Prostate gland (tissue), 2 donors: ENCODE measurements around the gene TRPV3. TPM values are rescaled to one million over a fixed set of nuclear protein-coding genes. Genes with fewer than 3 reads are reported as not detected.

Experiments
- DNase-seq: peaks from one replicate; pipeline ENCODE4 v3.0.0-alpha.2; 2019; ENCODE audit warnings: low spot score
- H3K27ac ChIP-seq, 2 donors: fragments of 200-600 bp; sonication (generic); 2 replicates each; pipeline ENCODE4 v1.5.1; 2017 to 2019
- H3K27me3 ChIP-seq: fragments of 200-600 bp; sonication (generic); replicated peaks from 2 replicates; pipeline ENCODE4 v1.5.1; 2019; ENCODE audit not compliant: insufficient read depth
- H3K36me3 ChIP-seq, 2 donors: fragments of 200-600 bp; sonication (generic); 1 replicate in 1 of 2; 2 replicates in 1 of 2; pipeline versions ENCODE4 v1.5.1 to v1.8.1; 2017 to 2019
- H3K4me1 ChIP-seq: fragments of 200-600 bp; sonication (generic); replicated peaks from 2 replicates; pipeline ENCODE4 v1.5.1; 2019
- H3K4me3 ChIP-seq, 2 donors: fragments of 200-600 bp; sonication (generic); 2 replicates each; pipeline ENCODE4 v1.5.1; 2017 to 2019
- H3K9me3 ChIP-seq: fragments of 200-600 bp; sonication (generic); 2 replicates; pipeline ENCODE4 v1.5.1; 2017
- POLR2A ChIP-seq: fragments of 450-650 bp; IDR thresholded peaks from one replicate; pipeline ENCODE4 v1.6.1; 2016; ENCODE audit warnings: antibody characterized with exemption, mild to moderate bottlenecking
- POLR2AphosphoS5 ChIP-seq: sonication (generic); formaldehyde crosslinking; IDR thresholded peaks from one replicate; pipeline ENCODE4 v1.6.1; 2017; ENCODE audit warnings: antibody characterized with exemption
- WGBS: methylation state at CpG from one replicate; pipeline ENCODE4 v1.1.5; 2018; 5-methylcytosine and 5-hydroxymethylcytosine counted together
- intact Hi-C: fragments of 100-400 bp; cut with DNase I; formaldehyde crosslinking; loops from one replicate; pipeline ENCODE4 v1.14.2; 2022
- total RNA-seq, 2 donors: library from RNA; depleted of rRNA; stranded (reverse); fragments of >200 nt; gene quantifications; one replicate each; pipeline ENCODE4 v1.1.0, GENCODE V29; 2016
- TF ChIP-seq, protein P1 (sequence below), 4 experiments: fragments of 200-600 bp in 2 of 4; fragments of 450-650 bp in 2 of 4; sonication (generic) in 2 of 4; IDR thresholded peaks; 1 replicate in 3 of 4; 2 replicates in 1 of 4; pipeline ENCODE4 v1.5.1; 2016 to 2019; ENCODE audit warnings: antibody characterized with exemption in 4 of 4, mild to moderate bottlenecking in 2 of 4, moderate library complexity in 2 of 4

The TRPV3 gene
- total RNA-seq, 2 donors from 2014 or later, result 10.5 TPM; not detected in 1

DNA sequence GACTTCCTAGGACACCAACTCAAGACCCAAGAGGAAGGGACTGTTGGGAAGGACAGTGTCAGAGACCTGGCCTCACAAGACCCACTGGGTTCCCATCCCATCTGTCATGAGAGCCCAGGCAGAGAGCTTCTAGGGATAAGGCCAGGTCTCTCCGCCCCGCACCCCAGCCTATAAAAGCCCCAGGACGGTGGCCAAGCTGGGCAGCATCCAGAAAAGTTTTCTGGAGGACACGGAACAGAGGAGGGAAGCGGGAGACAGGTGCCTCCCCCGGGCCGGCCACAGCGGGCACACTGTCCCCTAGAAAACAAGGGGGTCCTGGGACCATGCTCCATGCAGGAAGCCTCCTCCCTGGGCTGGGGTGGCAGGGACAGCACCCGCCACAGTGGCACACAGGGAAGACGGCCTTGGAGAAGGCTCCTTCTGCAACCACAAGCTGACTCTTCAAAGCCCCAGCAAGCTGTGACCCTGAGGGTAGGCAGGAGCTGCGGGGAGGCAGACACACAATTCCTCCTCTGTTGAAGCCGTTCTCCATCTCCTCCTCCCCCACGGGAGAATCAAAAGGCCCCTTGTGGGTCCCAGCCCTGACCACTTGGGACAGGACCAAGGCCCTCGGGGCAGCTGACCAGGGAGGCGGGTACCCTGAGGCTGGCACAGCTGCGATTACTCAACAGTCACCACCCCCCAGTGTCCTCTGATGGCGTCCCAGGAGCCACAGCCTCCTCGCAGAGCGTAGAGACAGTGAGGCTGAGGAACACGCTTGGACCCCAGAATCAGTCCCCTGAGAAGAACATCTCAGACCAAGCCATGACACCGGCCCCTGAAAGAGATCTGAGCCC is 26.1 kb downstream of the TRPV3 start:
- intact Hi-C loops, result no loop called here
- no peak overlapping the region for H3K27ac ChIP-seq
- TF ChIP-seq POLR2AphosphoS5 (no peak), POLR2A (no peak)
- TF ChIP-seq, protein P1, sequence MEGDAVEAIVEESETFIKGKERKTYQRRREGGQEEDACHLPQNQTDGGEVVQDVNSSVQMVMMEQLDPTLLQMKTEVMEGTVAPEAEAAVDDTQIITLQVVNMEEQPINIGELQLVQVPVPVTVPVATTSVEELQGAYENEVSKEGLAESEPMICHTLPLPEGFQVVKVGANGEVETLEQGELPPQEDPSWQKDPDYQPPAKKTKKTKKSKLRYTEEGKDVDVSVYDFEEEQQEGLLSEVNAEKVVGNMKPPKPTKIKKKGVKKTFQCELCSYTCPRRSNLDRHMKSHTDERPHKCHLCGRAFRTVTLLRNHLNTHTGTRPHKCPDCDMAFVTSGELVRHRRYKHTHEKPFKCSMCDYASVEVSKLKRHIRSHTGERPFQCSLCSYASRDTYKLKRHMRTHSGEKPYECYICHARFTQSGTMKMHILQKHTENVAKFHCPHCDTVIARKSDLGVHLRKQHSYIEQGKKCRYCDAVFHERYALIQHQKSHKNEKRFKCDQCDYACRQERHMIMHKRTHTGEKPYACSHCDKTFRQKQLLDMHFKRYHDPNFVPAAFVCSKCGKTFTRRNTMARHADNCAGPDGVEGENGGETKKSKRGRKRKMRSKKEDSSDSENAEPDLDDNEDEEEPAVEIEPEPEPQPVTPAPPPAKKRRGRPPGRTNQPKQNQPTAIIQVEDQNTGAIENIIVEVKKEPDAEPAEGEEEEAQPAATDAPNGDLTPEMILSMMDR (IDR thresholded peaks at IDR 0.05), result no peak
- no peak for DNase-seq
- no peaks in the 10 kb centered on the region for H3K4me1 ChIP-seq
- H3K36me3 ChIP-seq, result no peaks in the 10 kb centered on the region
- no peaks in the 10 kb centered on the region for H3K27me3 ChIP-seq
- H3K9me3 ChIP-seq, result no peaks in the 10 kb centered on the region
- 59% methylated on average over 17 of the region's 21 CpGs for WGBS
- no peak overlapping the region for H3K4me3 ChIP-seq

DNA sequence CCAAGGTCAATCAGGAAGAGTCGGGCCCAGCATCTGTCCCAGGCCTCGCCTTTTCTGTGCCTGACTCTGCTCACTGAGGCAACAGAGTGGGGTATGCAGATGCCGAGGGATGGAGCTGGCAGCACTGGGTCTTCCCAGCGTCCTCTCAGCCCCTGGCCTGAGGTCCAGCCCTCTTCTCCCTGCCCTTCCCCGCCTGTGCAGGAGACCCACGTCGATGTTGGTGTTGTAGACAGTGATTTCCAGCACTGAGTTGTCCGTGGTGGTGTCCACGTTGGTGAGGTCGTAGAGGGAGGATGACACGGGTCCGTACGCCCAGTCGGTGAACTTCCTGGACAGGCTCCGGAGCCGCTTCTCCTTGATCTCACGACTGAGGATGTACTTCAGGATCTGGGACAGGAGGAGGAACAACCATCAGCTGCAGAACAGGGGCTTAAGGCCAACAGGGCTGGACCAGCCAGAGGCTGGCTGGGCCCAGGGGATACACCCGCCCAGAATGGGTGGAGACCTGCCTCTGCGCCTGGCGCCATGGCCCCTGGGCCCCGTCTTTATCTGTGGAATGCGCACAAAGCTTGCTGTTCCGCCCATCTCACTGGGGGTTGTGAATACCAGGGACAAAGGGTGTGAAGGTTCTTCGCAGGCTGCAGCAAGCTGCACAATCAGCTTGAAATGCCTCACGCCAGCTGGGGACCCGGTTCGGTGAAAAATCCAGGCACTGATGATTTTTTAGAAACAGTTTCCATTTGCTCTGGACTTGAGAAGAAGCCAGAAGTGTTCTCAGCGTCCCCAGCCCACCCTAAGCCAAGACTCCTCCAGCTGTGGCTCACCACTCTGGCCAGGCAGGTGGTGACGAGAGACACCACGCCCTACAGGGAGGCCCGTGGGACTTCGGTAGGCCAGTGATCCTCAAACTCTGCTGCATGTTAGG is 27.5 kb downstream of the TRPV3 start:
- no peak for TF ChIP-seq POLR2AphosphoS5
- TF ChIP-seq, protein P1 (IDR thresholded peaks at IDR 0.05), result no peak
- TF ChIP-seq POLR2A, result no peak
- no peaks in the 10 kb centered on the region for H3K9me3 ChIP-seq
- intact Hi-C loops, result no loop called here
- no peaks in the 10 kb centered on the region for H3K4me1 ChIP-seq
- no peak overlapping the region for H3K27ac ChIP-seq
- WGBS, result 34% methylated on average over 31 of the region's 32 CpGs
- H3K4me3 ChIP-seq, result no peak overlapping the region
- no peaks in the 10 kb centered on the region for H3K36me3 ChIP-seq
- no peak for DNase-seq
- H3K27me3 ChIP-seq, result no peaks in the 10 kb centered on the region

DNA sequence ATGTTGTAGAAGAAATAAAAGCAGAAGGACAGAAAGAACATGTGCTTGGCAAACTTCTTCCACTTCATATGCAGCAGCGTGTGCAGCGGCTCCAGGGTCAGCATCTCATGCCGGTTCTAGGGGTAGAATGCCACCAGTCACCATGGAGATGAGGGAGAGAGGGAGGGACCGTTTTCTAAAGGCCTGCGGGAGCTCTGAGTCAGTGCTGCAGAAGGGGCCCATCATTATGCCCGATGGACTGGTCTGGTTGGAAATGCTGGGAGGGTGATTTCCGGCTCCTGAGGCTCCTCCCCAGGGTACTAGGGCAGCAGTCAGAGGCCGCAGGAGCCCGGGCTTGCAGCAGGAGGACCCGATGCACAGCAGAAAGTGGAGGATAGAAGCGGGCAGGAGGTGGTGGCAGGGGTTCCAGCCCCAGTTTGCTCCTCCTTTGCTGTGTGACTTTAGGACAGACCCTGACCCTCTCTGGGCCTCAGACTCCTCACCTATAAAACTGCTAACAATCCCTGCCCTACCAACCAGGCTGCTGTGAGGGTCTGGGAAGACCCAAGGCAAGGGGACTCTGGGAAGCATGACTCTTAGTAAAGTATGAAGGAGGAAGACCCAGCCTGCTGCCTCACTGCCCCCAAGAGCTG is 28.6 kb downstream of the TRPV3 start:
- intact Hi-C loops, result no loop called here
- no peak for DNase-seq
- Histone ChIP-seq H3K27ac (no peak overlapping the region), H3K27me3 (no peaks in the 10 kb centered on the region), H3K36me3 (no peaks in the 10 kb centered on the region), H3K9me3 (no peaks in the 10 kb centered on the region), H3K4me3 (no peak overlapping the region), H3K4me1 (no peaks in the 10 kb centered on the region)
- TF ChIP-seq POLR2AphosphoS5 (no peak), POLR2A (no peak)
- TF ChIP-seq, protein P1 (IDR thresholded peaks at IDR 0.05), result no peak
- 47% methylated on average over 11 of the region's 11 CpGs for WGBS

DNA sequence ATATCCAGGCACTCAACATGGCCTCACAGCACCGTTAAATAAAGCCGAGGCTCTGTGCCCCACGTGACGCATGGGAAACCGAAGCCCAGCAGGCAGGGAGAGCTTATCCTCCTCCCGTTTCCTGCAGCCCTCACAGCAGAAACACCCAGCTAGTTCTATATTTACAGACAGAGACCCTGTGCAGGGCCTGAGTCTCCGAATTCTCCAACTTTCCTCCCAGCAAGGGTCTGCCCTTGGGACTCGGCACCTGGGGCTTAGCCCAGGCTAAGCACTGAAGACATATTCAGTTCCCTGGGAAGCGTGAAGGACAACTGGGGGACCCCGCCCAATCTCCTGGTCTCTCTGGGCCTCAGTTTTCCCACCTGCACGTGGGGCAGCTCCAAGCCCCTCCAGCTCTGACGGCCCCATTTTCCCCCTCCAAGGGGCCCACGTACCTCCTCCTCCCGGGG is 29.2 kb downstream of the TRPV3 start:
- Histone ChIP-seq H3K27me3 (no peaks in the 10 kb centered on the region), H3K4me1 (no peaks in the 10 kb centered on the region), H3K9me3 (no peaks in the 10 kb centered on the region), H3K36me3 (no peaks in the 10 kb centered on the region), H3K4me3 (no peak overlapping the region), H3K27ac (no peak overlapping the region)
- intact Hi-C loops, result no loop called here
- TF ChIP-seq POLR2AphosphoS5, result no peak
- no peak for TF ChIP-seq POLR2A
- TF ChIP-seq, protein P1 (IDR thresholded peaks at IDR 0.05), result no peak
- WGBS, result 67% methylated on average over 14 of the region's 14 CpGs
- DNase-seq, result no peak
